Measurements from ENCODE around the gene RAB40C.
A peak's percentile ranks its signal among the peaks of the same experiment; 100 is the strongest.

RAB40C gene

GRCh38 chr16:575354-576196, 14.3 kb upstream of the RAB40C start:
- DNase-seq: no peak

- DNase-seq: no peak
These were observed 13.6 kb upstream of the RAB40C start for GRCh38 chr16:576197-576822.

- DNase-seq: no peak
These were observed 13.1 kb upstream of the RAB40C start for GRCh38 chr16:576823-577201.

GRCh38 chr16:577796-578195, 12.1 kb upstream of the RAB40C start:
- DNase-seq: no peak

- no peak for DNase-seq
These were observed 11.5 kb upstream of the RAB40C start for GRCh38 chr16:578232-578869.

- peak; percentile 61 for DNase-seq
These were observed 10.9 kb upstream of the RAB40C start for GRCh38 chr16:578870-579405.

GRCh38 chr16:580141-580945, 9.5 kb upstream of the RAB40C start:
- DNase-seq: no peak

- no peak for DNase-seq
These were observed 8.8 kb upstream of the RAB40C start for GRCh38 chr16:580946-581498.

GRCh38 chr16:582218-582613, 7.7 kb upstream of the RAB40C start:
- no peak for DNase-seq

- DNase-seq: no peak
These were observed 7.1 kb upstream of the RAB40C start for GRCh38 chr16:582614-583331.

GRCh38 chr16:583470-583814, 6.4 kb upstream of the RAB40C start:
- DNase-seq: no peak

- DNase-seq: no peak
These were observed 5.9 kb upstream of the RAB40C start for GRCh38 chr16:583815-584591.

GRCh38 chr16:585351-585750, 4.5 kb upstream of the RAB40C start:
- no peak for DNase-seq

GRCh38 chr16:586047-586644, 3.7 kb upstream of the RAB40C start:
- peak; percentile 29 for DNase-seq

- DNase-seq: no peak
These were observed 2.9 kb upstream of the RAB40C start for GRCh38 chr16:586645-587590.

GRCh38 chr16:588639-588888, 1.3 kb upstream of the RAB40C start:
- DNase-seq: peak; percentile 44

GRCh38 chr16:588889-589657, 793 bp upstream of the RAB40C start:
- peak; percentile 93 for DNase-seq

GRCh38 chr16:590188-590814, 435 bp downstream of the RAB40C start:
- no peak for DNase-seq

GRCh38 chr16:590815-591200, 942 bp downstream of the RAB40C start:
- no peak for DNase-seq
